A673 (cell line): Measurements from ENCODE around the gene TBCEL. TPM values are rescaled to one million over a fixed set of nuclear protein-coding genes. Genes with fewer than 3 reads are reported as not detected.

Experiments used
- BruUV-seq: library from RNA; stranded (reverse); fragments of 400-500 nt; replicated peaks from 2 replicates; lab custom pipeline; 2021; lab: Mats Ljungman, UMichigan
- CTCF ChIA-PET: fragments of 300-600 bp; sonication (Branson Sonifier 250); formaldehyde crosslinking; loops from one replicate; lab custom pipeline; 2022; ENCODE audit warnings: antibody characterized with exemption; lab: Charles Lee
- POLR2A ChIA-PET: fragments of 300-600 bp; sonication (Branson Sonifier 250); formaldehyde crosslinking; loops from one replicate; lab custom pipeline; 2022; ENCODE audit warnings: antibody characterized with exemption; ENCODE audit not compliant: low non-redundant PET; lab: Charles Lee
- DNase-seq: peaks from one replicate; pipeline ENCODE4 v3.0.0-alpha.2; 2015; ENCODE audit warnings: low spot score
- H3K27ac ChIP-seq: fragments of 200-600 bp; sonication (generic); 2 replicates; pipeline ENCODE4 v1.5.1; 2016; ENCODE audit warnings: mixed run types, low read depth, mild to moderate bottlenecking, mixed read lengths, antibody characterized with exemption, low read length; ENCODE audit not compliant: poor library complexity, severe bottlenecking
- H3K27me3 ChIP-seq: fragments of 200-600 bp; sonication (generic); replicated peaks from 2 replicates; pipeline ENCODE4 v1.6.1; 2017; ENCODE audit warnings: mixed run types, low read depth, mild to moderate bottlenecking, mixed read lengths, antibody characterized with exemption, low read length; ENCODE audit not compliant: insufficient read depth, poor library complexity
- H3K36me3 ChIP-seq: fragments of 200-600 bp; sonication (generic); 2 replicates; pipeline ENCODE4 v1.6.1; 2016; ENCODE audit warnings: mixed run types, mild to moderate bottlenecking, mixed read lengths, antibody characterized with exemption, low read length; ENCODE audit not compliant: insufficient read depth, poor library complexity, severe bottlenecking
- H3K4me1 ChIP-seq: fragments of 200-600 bp; sonication (generic); 2 replicates; pipeline ENCODE4 v1.6.1; 2017; ENCODE audit warnings: mixed run types, mild to moderate bottlenecking, mixed read lengths, antibody characterized with exemption, low read length; ENCODE audit not compliant: insufficient read depth, poor library complexity, severe bottlenecking
- H3K4me3 ChIP-seq: fragments of 200-600 bp; sonication (generic); 2 replicates; pipeline ENCODE4 v1.5.1; 2016; ENCODE audit warnings: low read depth, mixed run types, mild to moderate bottlenecking, mixed read lengths, low read length; ENCODE audit not compliant: poor library complexity, severe bottlenecking
- H3K9me3 ChIP-seq: fragments of 200-600 bp; sonication (generic); 2 replicates; pipeline ENCODE4 v1.6.1; 2016; ENCODE audit warnings: mixed run types, low read depth, mild to moderate bottlenecking, mixed read lengths, antibody characterized with exemption, low read length; ENCODE audit not compliant: poor library complexity, severe bottlenecking
- CTCF ChIP-seq: fragments of 300-800, 200-600 bp; sonication (generic); conservative IDR thresholded peaks from 2 replicates; pipeline ENCODE4 v1.5.1; 2017; ENCODE audit warnings: low read depth, mild to moderate bottlenecking, antibody characterized with exemption, low read length, moderate library complexity, mixed read lengths
- EZH2 ChIP-seq: fragments of 200-600 bp; sonication (generic); IDR thresholded peaks from 2 replicates; pipeline ENCODE4 v1.6.1; 2017; ENCODE audit warnings: borderline replicate concordance, low read depth, mild to moderate bottlenecking, mixed read lengths, antibody characterized with exemption, low read length; ENCODE audit not compliant: poor library complexity, severe bottlenecking
- intact Hi-C: fragments of 100-400 bp; cut with micrococcal nuclease; formaldehyde crosslinking; loops from one replicate; pipeline ENCODE4 v1.10.0; 2022; ENCODE audit not compliant: unreplicated experiment
- total RNA-seq: library from RNA; stranded (reverse); gene quantifications from 2 replicates; pipeline ENCODE4 v1.2.3, GENCODE V29; 2021

TBCEL gene
- total RNA-seq, 1 experiment from 2014 or later: 22.4 TPM

GRCh38 chr11:121054266-121054665 lies 30.4 kb downstream of the TBCEL start:
- H3K36me3 ChIP-seq: peaks cover 9% of the 10 kb centered on the region
- no peak overlapping the region for H3K4me3 ChIP-seq
- TF ChIP-seq CTCF (no peak), EZH2 (no peak)
- POLR2A ChIA-PET: no interaction called here
- H3K9me3 ChIP-seq: no peaks in the 10 kb centered on the region
- intact Hi-C loops: no loop called here
- no peaks in the 10 kb centered on the region for H3K27me3 ChIP-seq
- BruUV-seq: no TSS peak
- no peaks in the 10 kb centered on the region for H3K4me1 ChIP-seq
- no peak for DNase-seq
- CTCF ChIA-PET: no interaction called here
- no peak overlapping the region for H3K27ac ChIP-seq

GRCh38 chr11:121055076-121055475 lies 31.2 kb downstream of the TBCEL start:
- Histone ChIP-seq H3K36me3 (peaks cover 14% of the 10 kb centered on the region), H3K4me3 (no peak overlapping the region), H3K9me3 (no peaks in the 10 kb centered on the region), H3K27me3 (no peaks in the 10 kb centered on the region), H3K4me1 (no peaks in the 10 kb centered on the region), H3K27ac (no peak overlapping the region)
- POLR2A ChIA-PET: no interaction called here
- no TSS peak for BruUV-seq
- CTCF ChIA-PET: no interaction called here
- intact Hi-C loops: no loop called here
- TF ChIP-seq EZH2: no peak
- TF ChIP-seq CTCF: no peak
- no peak for DNase-seq

GRCh38 chr11:121057922-121058321 lies 34.0 kb downstream of the TBCEL start:
- intact Hi-C loops: no loop called here
- Histone ChIP-seq H3K4me3 (no peak overlapping the region), H3K27me3 (no peaks in the 10 kb centered on the region), H3K9me3 (no peaks in the 10 kb centered on the region), H3K36me3 (peaks cover 14% of the 10 kb centered on the region), H3K27ac (no peak overlapping the region), H3K4me1 (no peaks in the 10 kb centered on the region)
- ChIA-PET POLR2A (no interaction called here), CTCF (no interaction called here)
- BruUV-seq: no TSS peak
- DNase-seq: no peak
- TF ChIP-seq CTCF (no peak), EZH2 (no peak)
